Measurements from ENCODE around the gene TAC3. TPM values are rescaled to one million over a fixed set of nuclear protein-coding genes. Genes with fewer than 3 reads are reported as not detected.
"Not testable (repeated sequence)": the region's sequence is repeated elsewhere in the genome, so short reads cannot be mapped to it uniquely, and the experiment has no call there.

TAC3 gene
- total RNA-seq, 1 donor from 2014 or later, result 1.3 TPM

GRCh38 chr12:57019983-57020719 lies 3.8 kb upstream of the TAC3 start:
- Histone ChIP-seq H3K27me3 (ENCODE audit: insufficient read depth, low read length) (peaks cover 18% of the 10 kb centered on the region), H3K4me2 (ENCODE audit: low read length) (no peak overlapping the region), H3K79me2 (ENCODE audit: insufficient read depth, low read length) (no peaks in the 10 kb centered on the region), H3K9me3 (ENCODE audit: insufficient read depth, low read depth, low read length) (peaks cover 3% of the 10 kb centered on the region), H4K20me1 (ENCODE audit: insufficient read depth, low read length) (no peaks in the 10 kb centered on the region), H3K36me3 (ENCODE audit: insufficient read depth, low read length) (no peaks in the 10 kb centered on the region), H3K4me3 (ENCODE audit: insufficient read depth, low read depth, low read length) (no peak overlapping the region), H3K9ac (ENCODE audit: low read length) (no peak overlapping the region), H2AFZ (ENCODE audit: low read depth, low read length) (no peak overlapping the region), H3K4me1 (ENCODE audit: insufficient read depth, low read length) (no peaks in the 10 kb centered on the region), H3K27ac (ENCODE audit: low read depth, low read length) (no peak overlapping the region)
- no peak overlapping the region for H3K27ac Mint-ChIP-seq (ENCODE audit: unreplicated experiment)
- TF ChIP-seq EZH2 (IDR thresholded peaks at IDR 0.05; ENCODE audit: insufficient read depth, low read length), result no peak
- TF ChIP-seq CTCF (IDR thresholded peaks at IDR 0.05; ENCODE audit: insufficient read depth, low read depth, low read length), result no peak
- no peaks in the 10 kb centered on the region for H3K9me3 Mint-ChIP-seq (ENCODE audit: unreplicated experiment)
- H3K4me3 Mint-ChIP-seq (ENCODE audit: unreplicated experiment), result no peak overlapping the region
- peaks cover 1% of the 10 kb centered on the region for H3K4me1 Mint-ChIP-seq (ENCODE audit: low read depth, unreplicated experiment)
- no peaks in the 10 kb centered on the region for H3K36me3 Mint-ChIP-seq (ENCODE audit: low read depth, unreplicated experiment)
- FAIRE-seq, result no peak
- DNase-seq (ENCODE audit: low read depth), result no peak
- H3K27me3 Mint-ChIP-seq (ENCODE audit: low read depth, unreplicated experiment), result peaks cover 17% of the 10 kb centered on the region

GRCh38 chr12:57018906-57019305 lies 2.6 kb upstream of the TAC3 start:
- Histone ChIP-seq H4K20me1 (ENCODE audit: insufficient read depth, low read length) (no peaks in the 10 kb centered on the region), H3K4me3 (ENCODE audit: insufficient read depth, low read depth, low read length) (no peak overlapping the region), H3K27me3 (ENCODE audit: insufficient read depth, low read length) (peaks cover 22% of the 10 kb centered on the region), H3K9ac (ENCODE audit: low read length) (no peak overlapping the region), H3K36me3 (ENCODE audit: insufficient read depth, low read length) (no peaks in the 10 kb centered on the region), H3K4me1 (ENCODE audit: insufficient read depth, low read length) (no peaks in the 10 kb centered on the region), H3K4me2 (ENCODE audit: low read length) (no peak overlapping the region), H2AFZ (ENCODE audit: low read depth, low read length) (no peak overlapping the region), H3K79me2 (ENCODE audit: insufficient read depth, low read length) (no peaks in the 10 kb centered on the region), H3K27ac (ENCODE audit: low read depth, low read length) (no peak overlapping the region), H3K9me3 (ENCODE audit: insufficient read depth, low read depth, low read length) (peaks cover 3% of the 10 kb centered on the region)
- Mint-ChIP-seq H3K9me3 (ENCODE audit: unreplicated experiment) (no peaks in the 10 kb centered on the region), H3K36me3 (ENCODE audit: low read depth, unreplicated experiment) (no peaks in the 10 kb centered on the region), H3K4me3 (ENCODE audit: unreplicated experiment) (no peak overlapping the region), H3K27me3 (ENCODE audit: low read depth, unreplicated experiment) (peaks cover 24% of the 10 kb centered on the region), H3K27ac (ENCODE audit: unreplicated experiment) (no peak overlapping the region), H3K4me1 (ENCODE audit: low read depth, unreplicated experiment) (peaks cover 1% of the 10 kb centered on the region)
- FAIRE-seq (no peak), DNase-seq (ENCODE audit: low read depth) (no peak)
- TF ChIP-seq CTCF (IDR thresholded peaks at IDR 0.05; ENCODE audit: insufficient read depth, low read depth, low read length) (no peak), EZH2 (IDR thresholded peaks at IDR 0.05; ENCODE audit: insufficient read depth, low read length) (no peak)

GRCh38 chr12:57018353-57018752 lies 2.0 kb upstream of the TAC3 start:
- H3K36me3 ChIP-seq (ENCODE audit: insufficient read depth, low read length); H3K4me1 Mint-ChIP-seq (ENCODE audit: low read depth, unreplicated experiment); H3K9ac ChIP-seq (ENCODE audit: low read length); H3K9me3 ChIP-seq (ENCODE audit: insufficient read depth, low read depth, low read length); H3K4me2 ChIP-seq (ENCODE audit: low read length); H3K9me3 Mint-ChIP-seq (ENCODE audit: unreplicated experiment); H3K79me2 ChIP-seq (ENCODE audit: insufficient read depth, low read length); H3K27ac ChIP-seq (ENCODE audit: low read depth, low read length); H3K4me3 Mint-ChIP-seq (ENCODE audit: unreplicated experiment); DNase-seq (ENCODE audit: low read depth); H2AFZ ChIP-seq (ENCODE audit: low read depth, low read length); H4K20me1 ChIP-seq (ENCODE audit: insufficient read depth, low read length); H3K36me3 Mint-ChIP-seq (ENCODE audit: low read depth, unreplicated experiment); FAIRE-seq; H3K4me3 ChIP-seq (ENCODE audit: insufficient read depth, low read depth, low read length); H3K27ac Mint-ChIP-seq (ENCODE audit: unreplicated experiment); H3K4me1 ChIP-seq (ENCODE audit: insufficient read depth, low read length): not testable (repeated sequence)
- H3K27me3 ChIP-seq (ENCODE audit: insufficient read depth, low read length), result peaks cover 25% of the 10 kb centered on the region
- peaks cover 30% of the 10 kb centered on the region for H3K27me3 Mint-ChIP-seq (ENCODE audit: low read depth, unreplicated experiment)
